ENCODE data around the gene CLINT1.
"Not testable (repeated sequence)": the region's sequence is repeated elsewhere in the genome, so short reads cannot be mapped to it uniquely, and the experiment has no call there.

CLINT1 gene

GRCh38 chr5:157858527-157859226 is at the start of gene CLINT1:
TSS of gene CLINT1 (minus strand) at chr5:157859145. CDS start at chr5:157858970, 175 bp downstream.
- DNase-seq (ENCODE audit: low read depth, low spot score) = peak; percentile 44

GRCh38 chr5:157908459-157908858 is 49.5 kb upstream of the CLINT1 start:
- no peak for DNase-seq (ENCODE audit: low read depth, low spot score)

- no peak for DNase-seq (ENCODE audit: low read depth, low spot score)
Observed at GRCh38 chr5:157907479-157907878, 48.5 kb upstream of the CLINT1 start.

GRCh38 chr5:157903117-157903450 is 44.1 kb upstream of the CLINT1 start:
- DNase-seq (ENCODE audit: low read depth, low spot score) = no peak

- no peak for DNase-seq (ENCODE audit: low read depth, low spot score)
Observed at GRCh38 chr5:157902449-157903116, 43.6 kb upstream of the CLINT1 start.

- no peak for DNase-seq (ENCODE audit: low read depth, low spot score)
Observed at GRCh38 chr5:157900644-157901043, 41.7 kb upstream of the CLINT1 start.

- no peak for DNase-seq (ENCODE audit: low read depth, low spot score)
Observed at GRCh38 chr5:157893611-157894010, 34.7 kb upstream of the CLINT1 start.

GRCh38 chr5:157892974-157893373 is 34.0 kb upstream of the CLINT1 start:
- no peak for DNase-seq (ENCODE audit: low read depth, low spot score)

GRCh38 chr5:157890836-157891597 is 32.1 kb upstream of the CLINT1 start:
- no peak for DNase-seq (ENCODE audit: low read depth, low spot score)

GRCh38 chr5:157888814-157889532 is 30.0 kb upstream of the CLINT1 start:
- DNase-seq (ENCODE audit: low read depth, low spot score) = no peak

- no peak for DNase-seq (ENCODE audit: low read depth, low spot score)
Observed at GRCh38 chr5:157886796-157887380, 27.9 kb upstream of the CLINT1 start.

GRCh38 chr5:157885051-157885450 is 26.1 kb upstream of the CLINT1 start:
- DNase-seq (ENCODE audit: low read depth, low spot score) = not testable (repeated sequence)

- DNase-seq (ENCODE audit: low read depth, low spot score) = not testable (repeated sequence)
Observed at GRCh38 chr5:157881498-157881897, 22.6 kb upstream of the CLINT1 start.

- no peak for DNase-seq (ENCODE audit: low read depth, low spot score)
Observed at GRCh38 chr5:157877821-157878220, 18.9 kb upstream of the CLINT1 start.

GRCh38 chr5:157874861-157875260 is 15.9 kb upstream of the CLINT1 start:
- no peak for DNase-seq (ENCODE audit: low read depth, low spot score)

GRCh38 chr5:157870837-157871834 is 12.2 kb upstream of the CLINT1 start:
- DNase-seq (ENCODE audit: low read depth, low spot score) = no peak

- no peak for DNase-seq (ENCODE audit: low read depth, low spot score)
Observed at GRCh38 chr5:157867751-157868387, 8.9 kb upstream of the CLINT1 start.

- DNase-seq (ENCODE audit: low read depth, low spot score) = no peak
Observed at GRCh38 chr5:157866536-157866935, 7.6 kb upstream of the CLINT1 start.

GRCh38 chr5:157865781-157866180 is 6.8 kb upstream of the CLINT1 start:
- DNase-seq (ENCODE audit: low read depth, low spot score) = no peak

GRCh38 chr5:157864067-157864466 is 5.1 kb upstream of the CLINT1 start:
- no peak for DNase-seq (ENCODE audit: low read depth, low spot score)

Measured in brain pericyte (primary cell).